GM21447 (cell line): Measurements from ENCODE around the gene HAND2.

Experiments
- ATAC-seq: cut with Tn5 transposase; IDR thresholded peaks from one replicate; pipeline ENCODE4 v1.9.1; 2021; ENCODE audit not compliant: unreplicated experiment

HAND2 gene

GRCh38 chr4:173503330-173504180 is 26.5 kb downstream of the HAND2 start:
- no peak for ATAC-seq

DNA sequence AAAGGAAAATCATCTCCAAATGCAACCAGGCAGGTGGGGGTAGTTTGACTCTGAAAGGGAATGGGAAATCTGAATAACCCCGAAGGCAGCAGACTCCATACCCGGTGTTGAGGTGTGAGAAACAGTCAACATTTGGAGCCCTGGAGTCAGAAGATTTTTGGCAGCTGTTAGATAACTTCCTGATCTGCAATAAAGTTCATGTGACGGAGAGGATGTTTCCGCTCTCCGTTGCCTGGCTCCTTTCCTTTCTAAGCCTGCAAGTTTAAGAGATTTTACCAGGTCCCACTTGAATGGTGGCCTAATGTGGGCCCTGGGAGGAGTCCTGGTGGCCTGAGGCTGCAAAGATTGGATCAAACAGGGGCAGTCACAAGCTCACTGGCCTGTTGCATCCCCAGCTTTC is 27.7 kb downstream of the HAND2 start:
- ATAC-seq = no peak

GRCh38 chr4:173501592-173502150 is 28.4 kb downstream of the HAND2 start:
- ATAC-seq = no peak

- peak; percentile 36 for ATAC-seq
These were observed 29.0 kb downstream of the HAND2 start for GRCh38 chr4:173500841-173501591.

DNA sequence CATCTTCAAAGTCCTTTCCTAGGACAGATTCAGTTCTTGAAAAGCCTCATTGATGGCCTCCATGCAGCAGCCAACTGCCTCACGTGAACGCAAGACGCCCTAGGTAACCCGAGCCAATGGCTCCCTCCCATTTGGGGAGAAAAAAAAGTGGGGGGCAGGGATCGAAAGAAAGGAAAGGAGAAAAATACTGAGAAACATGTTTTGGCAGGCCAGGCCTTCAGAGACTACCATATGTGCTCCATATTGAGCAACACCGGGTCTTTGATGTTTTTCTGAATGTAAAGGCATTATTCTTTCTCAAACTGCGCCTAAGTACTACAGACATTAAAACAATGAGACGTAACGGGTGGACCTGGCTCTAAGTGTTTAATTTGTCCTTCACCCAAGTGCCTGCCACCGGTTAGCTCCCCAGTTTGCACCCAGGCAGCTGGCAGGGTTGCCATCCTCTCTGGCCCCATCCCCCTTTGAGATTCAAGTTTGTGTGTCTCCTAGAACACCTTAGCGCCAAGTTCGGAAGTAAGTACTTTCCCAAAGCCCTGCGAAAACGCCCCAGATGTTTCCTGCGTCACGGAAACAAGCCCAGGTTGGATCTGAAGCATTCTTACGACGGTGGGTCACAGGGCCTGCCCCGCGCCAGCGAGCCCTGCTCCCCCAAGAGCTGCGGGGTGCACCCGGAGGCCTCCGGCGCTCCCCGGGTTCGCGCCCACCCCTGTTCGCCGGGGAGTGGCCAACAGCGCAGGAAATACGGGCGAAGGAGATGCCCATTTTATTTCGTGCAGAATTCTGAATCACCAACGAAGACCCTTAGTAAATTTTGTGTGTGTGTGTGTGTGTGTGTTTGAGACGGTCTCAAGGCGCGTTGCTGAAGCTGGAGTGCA is 30.1 kb downstream of the HAND2 start:
- no peak for ATAC-seq

DNA sequence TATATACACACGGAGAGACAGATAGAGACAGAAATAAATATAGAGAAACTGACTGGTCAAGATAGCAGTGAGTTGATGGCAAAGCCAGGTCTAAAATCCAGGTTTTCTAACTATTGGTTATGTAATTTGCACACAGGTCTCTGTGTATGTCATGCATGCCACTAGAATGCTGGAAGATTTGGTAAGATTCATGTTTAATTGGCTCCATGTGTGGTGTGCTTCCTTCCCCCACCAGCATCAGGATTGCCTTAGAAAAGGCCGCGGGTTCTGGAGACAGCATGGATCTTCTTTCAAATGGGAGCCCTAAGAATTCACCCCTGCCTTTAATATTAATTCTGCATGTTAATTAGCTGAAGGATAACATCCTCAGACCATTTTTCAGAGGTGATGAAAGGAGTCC is 31.3 kb downstream of the HAND2 start:
- no peak for ATAC-seq

DNA sequence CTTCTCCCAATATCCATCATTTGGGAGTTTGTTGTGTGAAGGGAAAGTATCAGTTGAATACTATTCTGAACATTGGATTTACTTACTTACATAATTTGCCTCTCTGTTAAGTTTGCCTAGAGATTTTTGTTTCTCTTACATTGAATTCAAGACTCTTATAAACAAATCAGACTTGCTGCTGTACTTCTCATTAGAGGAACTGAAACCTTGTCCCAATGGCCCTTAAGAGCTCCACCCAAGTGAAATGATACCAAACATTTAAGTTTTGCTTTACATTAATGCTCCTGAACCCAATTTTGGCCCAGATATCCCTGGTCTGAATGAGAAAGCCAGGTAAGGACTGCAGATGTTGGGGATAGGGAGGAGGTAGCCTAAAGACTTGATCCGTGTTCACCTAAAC is 32.0 kb downstream of the HAND2 start:
- ATAC-seq = peak; percentile 42

DNA sequence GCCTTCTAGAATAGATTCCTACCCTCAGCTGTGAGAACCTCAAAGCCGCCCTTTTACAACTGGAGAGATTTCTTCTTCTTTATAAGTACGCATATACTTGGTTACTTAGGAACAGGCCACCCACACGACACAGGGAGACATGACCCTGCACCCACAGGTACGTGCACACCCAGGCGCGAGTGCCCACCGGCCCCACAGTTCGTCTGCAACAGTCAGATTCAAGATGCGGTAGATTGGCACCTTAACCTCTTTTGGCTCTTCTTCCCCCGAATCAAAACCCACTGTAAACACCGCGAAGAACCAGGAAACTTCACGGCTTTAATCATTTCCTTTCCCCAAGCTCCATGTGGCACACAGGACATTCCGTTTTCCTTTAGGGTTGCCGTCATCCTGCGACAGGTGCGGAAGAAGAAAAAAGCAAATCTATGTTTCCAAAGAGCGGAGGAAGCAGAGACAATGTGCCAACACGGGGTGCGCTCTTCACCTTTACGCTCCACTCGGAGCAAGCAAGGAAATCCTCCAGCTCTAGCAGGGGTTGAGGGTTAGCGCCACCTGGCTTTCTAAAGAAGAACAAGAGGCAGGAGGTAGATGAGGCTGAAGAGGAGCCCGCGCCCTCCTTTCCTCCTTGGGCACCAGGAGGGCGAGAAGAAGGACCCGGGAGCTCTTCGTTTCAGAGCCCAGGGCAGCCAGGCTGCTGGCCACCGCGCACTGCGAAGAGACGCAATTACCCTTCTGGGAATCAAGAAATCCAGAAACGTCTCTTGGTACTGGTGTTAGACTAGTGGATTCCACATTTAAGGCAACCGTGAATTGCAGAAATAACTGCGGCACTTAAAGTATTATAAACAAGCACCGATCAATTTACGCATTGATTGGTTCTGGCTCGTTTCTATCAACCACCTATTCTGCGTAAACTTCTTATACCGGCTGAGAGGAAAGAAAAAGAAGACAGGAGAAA is 35.7 kb downstream of the HAND2 start:
- ATAC-seq = peak; percentile 94

GRCh38 chr4:173493041-173493440 is 37.0 kb downstream of the HAND2 start:
- no peak for ATAC-seq

GRCh38 chr4:173492315-173492714 is 37.7 kb downstream of the HAND2 start:
- no peak for ATAC-seq

DNA sequence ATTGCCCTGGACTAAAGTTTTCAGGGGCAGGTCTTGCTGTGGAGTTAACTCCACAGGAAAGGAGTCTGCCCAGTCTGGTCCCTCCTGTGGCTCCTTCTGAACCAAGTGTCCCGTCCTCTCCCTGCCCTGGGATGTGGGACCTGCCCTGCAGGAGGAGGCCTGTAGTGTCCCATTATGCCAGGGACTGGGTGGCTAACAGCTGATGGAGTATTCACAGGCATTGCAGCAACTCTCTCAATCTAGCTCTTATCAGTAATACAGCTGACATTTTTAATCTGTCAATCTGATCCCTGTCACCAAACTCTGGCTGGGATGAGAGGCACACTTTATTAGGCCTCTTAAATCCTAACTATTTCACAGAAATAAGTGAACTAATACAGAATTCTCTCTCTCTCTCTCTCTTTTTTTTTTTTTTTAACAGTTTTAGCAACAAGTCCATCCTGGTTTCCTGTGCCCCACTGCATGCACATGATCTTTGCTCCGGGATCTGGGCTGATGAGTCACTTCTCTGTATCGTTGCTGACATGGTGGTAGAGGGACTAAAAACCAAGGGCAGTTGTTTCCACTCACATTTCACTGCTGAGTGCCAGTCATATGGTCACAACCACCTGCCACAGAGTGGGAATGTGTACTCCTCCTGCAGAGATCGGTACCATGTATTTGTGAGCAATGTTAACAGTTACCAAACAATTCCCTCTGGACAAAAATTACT is 39.1 kb downstream of the HAND2 start:
- ATAC-seq = no peak

DNA sequence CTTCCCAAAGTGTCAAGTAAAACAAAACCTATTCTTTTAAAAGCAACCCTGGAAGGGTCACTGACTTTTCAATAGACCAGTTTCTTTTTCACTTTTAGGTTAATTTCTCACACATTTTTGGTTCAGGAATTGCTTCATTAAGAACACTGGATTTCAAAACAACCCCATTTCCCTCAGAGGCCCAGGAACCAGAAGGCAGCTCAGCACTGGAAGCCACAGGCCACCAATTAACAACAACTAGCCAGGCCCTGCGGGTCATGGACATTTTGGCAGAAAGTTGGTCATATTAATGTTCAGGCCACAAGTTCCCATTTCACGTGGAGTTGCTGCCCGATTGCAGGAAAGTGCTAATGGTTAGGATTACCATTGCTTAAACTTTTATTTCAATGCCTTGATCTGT is 39.8 kb downstream of the HAND2 start:
- ATAC-seq = no peak

- no peak for ATAC-seq
These were observed 40.5 kb downstream of the HAND2 start for GRCh38 chr4:173489514-173489913.

GRCh38 chr4:173488656-173489055 is 41.4 kb downstream of the HAND2 start:
- no peak for ATAC-seq

DNA sequence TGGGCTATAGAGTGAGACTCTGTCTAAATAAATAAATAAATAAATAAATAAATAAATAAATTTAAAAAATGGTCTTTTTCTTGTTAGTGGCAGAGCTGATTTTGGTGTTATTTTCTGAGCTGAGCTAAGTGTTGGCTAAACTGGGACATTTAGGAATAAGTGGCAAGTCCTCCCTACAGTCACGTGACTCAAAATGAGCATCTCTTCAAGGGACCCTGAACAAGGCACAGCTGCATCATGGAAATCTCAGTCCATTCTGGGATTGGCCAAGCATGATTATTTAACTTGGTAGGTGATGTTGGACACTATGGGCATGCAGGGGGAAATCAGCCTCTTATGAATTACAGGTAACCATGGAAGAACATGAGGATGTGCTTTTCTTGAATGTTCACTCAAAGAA is 42.0 kb downstream of the HAND2 start:
- no peak for ATAC-seq

GRCh38 chr4:173486714-173487392 is 43.2 kb downstream of the HAND2 start:
- no peak for ATAC-seq

GRCh38 chr4:173485164-173485563 is 44.9 kb downstream of the HAND2 start:
- ATAC-seq = no peak

GRCh38 chr4:173482330-173482931 is 47.6 kb downstream of the HAND2 start:
- ATAC-seq = no peak
